Activated effector memory CD4-positive, alpha-beta T cell treated with anti-CD3 and anti-CD28 coated beads, Interleukin-2, amount 50 U/mL, for 16 hours (primary cell): ENCODE measurements around the gene PTPRB.

ENCODE experiments used
- DNase-seq: peaks from one replicate; pipeline ENCODE4 v3.0.0-alpha.2; 2020

The PTPRB gene

GRCh38 chr12:70641691-70642090, 4.5 kb upstream of the PTPRB start:
- DNase-seq = no peak

GRCh38 chr12:70640901-70641300, 3.7 kb upstream of the PTPRB start:
- DNase-seq = no peak

- DNase-seq = no peak
Observed at GRCh38 chr12:70639535-70639934, 2.3 kb upstream of the PTPRB start.

- no peak for DNase-seq
Observed at GRCh38 chr12:70638639-70639360, 1.6 kb upstream of the PTPRB start.

GRCh38 chr12:70635755-70636154, 1.5 kb downstream of the PTPRB start:
- DNase-seq = no peak

- DNase-seq = no peak
Observed at GRCh38 chr12:70628701-70629480, 8.3 kb downstream of the PTPRB start.

- DNase-seq = no peak
Observed at GRCh38 chr12:70627677-70628076, 9.6 kb downstream of the PTPRB start.

- no peak for DNase-seq
Observed at GRCh38 chr12:70626180-70626579, 11.0 kb downstream of the PTPRB start.

GRCh38 chr12:70619471-70620152, 17.6 kb downstream of the PTPRB start:
- DNase-seq = no peak

GRCh38 chr12:70618371-70618770, 18.9 kb downstream of the PTPRB start:
- no peak for DNase-seq

GRCh38 chr12:70617450-70617849, 19.8 kb downstream of the PTPRB start:
- DNase-seq = no peak

- DNase-seq = no peak
Observed at GRCh38 chr12:70615174-70615866, 21.9 kb downstream of the PTPRB start.

- no peak for DNase-seq
Observed at GRCh38 chr12:70609739-70610491, 27.3 kb downstream of the PTPRB start.

- DNase-seq = no peak
Observed at GRCh38 chr12:70609203-70609602, 28.0 kb downstream of the PTPRB start.

- DNase-seq = no peak
Observed at GRCh38 chr12:70608184-70608583, 29.0 kb downstream of the PTPRB start.

- no peak for DNase-seq
Observed at GRCh38 chr12:70607107-70607506, 30.1 kb downstream of the PTPRB start.

- no peak for DNase-seq
Observed at GRCh38 chr12:70605976-70606375, 31.3 kb downstream of the PTPRB start.

- DNase-seq = no peak
Observed at GRCh38 chr12:70604662-70605061, 32.6 kb downstream of the PTPRB start.

GRCh38 chr12:70603044-70603443, 34.2 kb downstream of the PTPRB start:
- no peak for DNase-seq

GRCh38 chr12:70598467-70599193, 38.6 kb downstream of the PTPRB start:
- DNase-seq = no peak

- no peak for DNase-seq
Observed at GRCh38 chr12:70592664-70593063, 44.6 kb downstream of the PTPRB start.
